ENCODE data around the gene SAG. TPM values are rescaled to one million over a fixed set of nuclear protein-coding genes. Genes with fewer than 3 reads are reported as not detected.
"Not testable (repeated sequence)": the region's sequence is repeated elsewhere in the genome, so short reads cannot be mapped to it uniquely, and the experiment has no call there.

The SAG gene
- total RNA-seq, 1 donor from 2014 or later = not detected

DNA sequence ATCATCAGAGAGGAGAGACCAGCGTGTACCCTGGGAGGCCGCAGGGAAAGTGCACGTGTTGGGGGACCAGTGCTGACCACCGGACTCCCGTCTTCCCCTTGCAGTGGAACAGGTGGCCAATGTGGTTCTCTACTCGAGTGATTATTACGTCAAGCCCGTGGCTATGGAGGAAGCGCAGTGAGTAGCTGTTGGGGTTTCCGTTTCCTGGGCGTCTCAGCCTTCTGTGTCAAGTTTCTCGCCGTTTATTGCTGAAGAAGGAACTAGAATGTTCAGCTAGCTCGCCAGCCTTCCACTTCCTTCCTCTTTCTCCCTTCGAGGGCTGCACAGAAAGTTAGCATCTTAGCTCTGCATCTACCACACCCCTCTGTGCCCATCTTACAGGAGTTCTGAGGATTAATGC is 23.9 kb downstream of the SAG start:
- peak; percentile 63 for DNase-seq (ENCODE audit: low spot score)

DNA sequence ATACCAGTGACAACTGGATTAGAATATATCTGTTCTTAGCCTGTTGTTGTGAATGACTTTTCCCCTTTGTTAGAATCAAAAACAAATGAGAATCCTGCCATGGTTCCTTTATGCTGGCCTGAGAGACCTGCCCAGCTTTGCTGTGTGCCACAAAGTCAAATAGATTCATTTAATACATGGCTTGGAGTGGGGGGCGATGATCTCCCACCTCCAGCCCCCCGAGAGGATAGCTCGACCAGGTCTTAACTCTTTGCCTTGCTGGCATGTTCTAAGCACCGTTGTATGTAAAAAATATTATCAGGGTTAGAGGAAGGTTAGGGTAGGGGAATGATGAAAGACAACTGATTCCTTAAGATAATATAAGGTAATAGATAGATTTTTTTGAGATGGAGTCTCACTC is 24.5 kb downstream of the SAG start:
- DNase-seq (ENCODE audit: low spot score) = no peak

DNA sequence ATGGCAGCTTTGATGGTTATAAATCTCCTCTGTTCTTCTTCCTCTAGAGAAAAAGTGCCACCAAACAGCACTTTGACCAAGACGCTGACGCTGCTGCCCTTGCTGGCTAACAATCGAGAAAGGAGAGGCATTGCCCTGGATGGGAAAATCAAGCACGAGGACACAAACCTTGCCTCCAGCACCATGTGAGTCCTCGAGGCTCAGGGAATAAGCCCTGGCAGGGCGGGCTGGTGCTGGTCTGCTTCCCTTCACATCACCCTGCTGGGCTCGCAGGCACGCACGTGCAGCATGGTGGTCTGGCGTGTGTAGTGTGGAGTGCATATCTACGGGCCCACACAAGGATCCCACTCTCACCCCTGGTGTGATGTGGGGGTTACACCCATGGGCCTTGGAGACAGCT is 27.3 kb downstream of the SAG start:
- DNase-seq (ENCODE audit: low spot score) = no peak

DNA sequence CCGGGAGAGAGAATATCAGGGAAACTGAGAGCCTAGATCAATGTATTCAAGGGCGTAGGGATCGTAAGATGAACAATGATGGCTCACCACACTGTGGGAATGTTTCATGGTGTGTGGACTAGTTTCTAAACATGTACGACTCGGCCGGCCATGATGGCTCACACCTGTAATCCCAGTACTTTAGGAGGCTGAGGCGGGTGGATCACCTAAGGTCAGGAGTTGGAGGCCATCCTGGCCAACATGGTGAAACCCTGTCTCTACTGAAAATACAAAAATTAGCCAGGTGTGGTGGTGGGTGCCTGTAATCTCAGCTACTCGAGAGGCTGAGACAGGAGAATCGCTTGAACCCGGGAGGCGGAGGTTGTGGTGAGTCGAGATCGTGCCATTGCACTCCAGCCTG is 28.5 kb downstream of the SAG start:
- not testable (repeated sequence) for DNase-seq (ENCODE audit: low spot score)

DNA sequence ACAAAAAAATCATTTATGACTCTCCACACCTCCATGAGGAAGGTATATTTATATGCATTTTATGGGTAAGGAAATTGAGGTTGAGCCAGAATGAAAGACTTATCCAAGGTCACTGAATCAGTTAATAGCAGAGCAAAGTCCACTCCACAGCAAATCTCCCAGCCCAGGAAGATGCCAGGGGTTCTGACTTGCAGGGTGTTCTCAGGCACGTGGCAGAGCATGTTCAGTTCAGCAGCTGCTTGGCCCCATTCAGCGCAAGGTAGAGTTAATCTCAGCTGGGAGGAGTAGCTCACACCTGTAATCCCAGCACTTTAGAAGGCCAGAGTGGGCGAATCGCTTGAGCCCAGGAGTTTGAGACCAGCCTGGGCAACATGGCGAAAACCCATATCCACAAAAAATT is 28.9 kb downstream of the SAG start:
- no peak for DNase-seq (ENCODE audit: low spot score)

DNA sequence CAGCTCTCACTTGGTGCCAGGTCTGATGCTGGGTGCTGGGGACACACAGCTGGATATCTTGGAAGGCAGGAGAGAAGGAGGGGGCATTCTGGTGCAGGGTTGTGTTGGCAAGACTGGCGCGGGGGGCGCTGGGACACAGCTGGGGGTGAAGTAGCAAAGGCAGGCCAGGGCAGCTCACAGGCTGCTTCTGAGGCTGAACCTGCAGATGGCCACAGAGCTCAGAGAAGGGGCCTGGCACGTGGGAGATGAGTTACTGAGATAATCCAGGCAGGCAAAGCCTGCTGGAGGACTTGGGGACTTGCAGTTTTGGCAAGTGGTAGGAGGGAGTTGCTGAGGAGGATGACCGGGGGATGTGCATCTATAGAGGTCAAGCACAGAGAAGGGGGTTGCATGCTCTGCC is 30.4 kb downstream of the SAG start:
- no peak for DNase-seq (ENCODE audit: low spot score)

DNA sequence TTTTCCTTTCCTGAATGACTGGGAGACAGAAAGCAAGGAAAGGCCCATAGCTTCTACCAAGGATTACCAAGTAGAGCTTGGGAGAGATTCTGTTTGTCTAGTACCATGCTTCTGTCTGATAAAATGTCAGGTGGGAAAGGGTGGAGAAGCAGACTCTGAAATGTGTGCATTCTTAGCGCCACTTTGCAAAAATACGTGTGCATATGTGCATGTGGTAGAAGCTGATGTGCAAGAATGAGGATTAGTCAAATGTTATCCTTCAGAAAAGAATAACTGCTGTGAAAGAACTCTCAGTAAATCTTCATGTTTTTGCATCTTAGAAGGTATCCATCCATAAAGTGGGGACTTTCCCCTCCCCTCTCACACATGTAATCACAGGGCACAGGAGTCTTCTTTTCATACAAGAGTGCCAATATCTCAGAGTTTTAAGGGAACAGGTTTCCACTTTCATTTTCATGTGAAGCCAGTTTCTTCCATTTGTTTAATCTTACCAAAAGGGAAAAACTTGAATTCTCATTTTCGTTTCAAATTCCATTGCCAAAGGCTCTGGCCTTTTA is 31.3 kb downstream of the SAG start:
- no peak for DNase-seq (ENCODE audit: low spot score)

DNA sequence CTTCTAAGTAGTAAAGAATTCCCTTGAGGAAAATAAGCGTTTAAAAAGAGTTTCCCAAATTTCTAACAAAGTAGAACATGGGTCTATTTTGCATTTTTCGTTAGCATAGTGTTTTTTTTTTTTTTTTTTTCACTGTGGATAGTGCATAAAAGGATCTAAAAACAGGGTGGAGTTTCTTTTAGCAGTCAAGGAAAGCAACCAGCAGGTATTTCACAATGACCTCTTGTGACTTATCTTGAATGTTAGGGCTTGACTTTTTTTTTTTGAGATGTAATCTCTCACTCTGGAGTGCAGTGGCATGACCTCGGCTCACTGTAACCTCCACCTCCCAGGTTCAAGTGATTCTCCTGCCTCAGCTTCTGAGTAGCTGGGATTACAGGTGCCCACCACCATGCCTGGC is 31.8 kb downstream of the SAG start:
- no peak for DNase-seq (ENCODE audit: low spot score)

DNA sequence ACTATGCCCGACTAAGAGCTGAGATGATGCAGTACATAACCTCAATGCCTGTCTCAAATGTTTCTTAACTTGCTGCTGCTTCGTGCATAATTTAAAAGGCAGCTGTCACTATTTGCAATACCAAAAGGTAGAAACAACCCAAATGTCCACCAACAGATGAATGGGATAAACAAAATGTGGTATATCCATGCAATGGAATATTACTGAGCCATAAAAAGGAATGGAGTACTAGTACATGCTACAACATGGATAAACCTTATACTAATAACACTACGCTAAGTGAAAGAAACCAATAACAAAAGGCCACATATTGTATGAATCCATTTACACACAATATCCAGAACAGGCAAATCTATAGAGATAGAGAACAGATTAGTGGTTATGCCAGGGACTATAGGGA is 33.7 kb downstream of the SAG start:
- no peak for DNase-seq (ENCODE audit: low spot score)

DNA sequence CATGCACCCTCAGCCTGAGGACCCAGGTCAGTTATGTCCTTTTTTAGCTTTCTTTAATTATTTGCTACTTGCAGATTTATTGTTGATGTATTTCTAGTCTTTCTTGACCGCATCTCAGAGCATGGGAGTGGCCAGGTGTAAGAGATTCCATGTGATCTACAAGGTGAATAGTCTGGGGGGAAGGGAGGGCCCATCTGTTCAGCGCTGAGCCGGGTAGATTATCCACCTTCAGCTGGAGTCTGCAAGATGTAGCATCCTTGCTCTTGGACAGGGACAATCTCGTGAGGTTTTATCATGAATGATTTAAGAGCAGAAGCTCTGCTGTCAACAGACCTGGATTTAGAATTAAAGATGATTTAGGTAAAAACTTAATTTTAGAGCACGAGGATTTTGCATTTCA is 34.7 kb downstream of the SAG start:
- no peak for DNase-seq (ENCODE audit: low spot score)

DNA sequence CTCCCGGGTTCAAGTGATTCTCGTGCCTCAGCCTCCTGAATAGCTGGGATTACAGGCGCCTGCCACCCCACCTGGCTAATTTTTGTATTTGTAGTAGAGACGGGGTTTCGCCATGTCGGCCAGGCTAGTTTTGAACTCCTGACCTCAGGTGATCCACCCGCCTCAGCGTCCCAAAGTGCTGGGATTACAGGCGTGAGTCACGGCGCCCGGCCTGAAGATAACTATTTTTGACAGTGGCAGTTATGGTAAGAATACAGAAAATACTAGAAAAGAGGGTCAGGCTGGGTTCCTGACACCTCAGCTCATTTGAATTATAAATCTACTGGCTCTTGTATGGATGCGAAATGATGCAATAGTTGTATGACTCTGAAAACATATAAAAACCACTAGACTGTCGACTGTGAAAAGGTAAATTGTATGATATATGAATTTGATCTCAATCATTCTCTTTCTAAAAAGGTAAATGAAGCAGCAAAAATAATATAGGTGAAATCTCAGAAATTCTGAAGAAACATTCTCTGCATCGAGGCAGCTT is 35.6 kb downstream of the SAG start:
- no peak for DNase-seq (ENCODE audit: low spot score)

DNA sequence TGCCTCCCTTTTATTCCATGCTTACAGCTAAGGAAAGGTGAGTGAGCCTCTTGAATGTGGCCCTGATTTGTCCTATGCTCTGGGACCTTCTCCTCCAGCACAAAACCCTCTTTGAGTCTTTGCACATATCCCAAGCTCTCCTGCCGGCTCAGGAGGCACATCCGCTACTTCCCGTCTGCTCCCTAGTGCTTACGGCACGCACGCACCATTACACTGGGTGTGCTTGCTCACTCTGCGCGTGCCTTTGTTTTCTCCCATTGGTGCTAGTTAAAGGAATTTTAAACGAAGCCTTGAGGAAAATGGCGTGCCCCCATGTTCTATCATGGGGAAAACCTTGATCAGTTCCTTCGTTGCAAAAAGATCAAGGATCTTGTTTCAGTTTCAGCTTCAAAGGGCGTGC is 38.8 kb downstream of the SAG start:
- no peak for DNase-seq (ENCODE audit: low spot score)

DNA sequence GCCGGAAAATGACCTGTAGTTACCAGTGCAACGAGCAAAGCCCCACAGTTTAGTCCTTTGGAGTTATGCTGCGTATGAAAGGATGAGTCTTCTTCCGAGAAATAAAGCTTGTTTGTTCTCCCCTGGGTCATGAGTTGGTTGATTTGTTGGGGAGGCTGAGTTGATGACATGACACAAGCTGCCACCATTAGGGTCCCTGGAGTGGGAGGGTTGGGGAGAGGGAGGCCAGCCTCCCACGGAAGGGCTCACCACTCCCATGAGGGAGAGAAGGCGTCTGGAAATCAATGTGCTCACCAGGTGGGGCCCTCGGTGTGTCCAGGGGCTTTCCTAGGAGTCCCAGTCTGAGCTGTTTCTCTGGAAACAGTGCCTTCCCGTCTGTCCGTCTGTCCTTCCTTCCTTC is 39.3 kb downstream of the SAG start:
- DNase-seq (ENCODE audit: low spot score) = no peak

DNA sequence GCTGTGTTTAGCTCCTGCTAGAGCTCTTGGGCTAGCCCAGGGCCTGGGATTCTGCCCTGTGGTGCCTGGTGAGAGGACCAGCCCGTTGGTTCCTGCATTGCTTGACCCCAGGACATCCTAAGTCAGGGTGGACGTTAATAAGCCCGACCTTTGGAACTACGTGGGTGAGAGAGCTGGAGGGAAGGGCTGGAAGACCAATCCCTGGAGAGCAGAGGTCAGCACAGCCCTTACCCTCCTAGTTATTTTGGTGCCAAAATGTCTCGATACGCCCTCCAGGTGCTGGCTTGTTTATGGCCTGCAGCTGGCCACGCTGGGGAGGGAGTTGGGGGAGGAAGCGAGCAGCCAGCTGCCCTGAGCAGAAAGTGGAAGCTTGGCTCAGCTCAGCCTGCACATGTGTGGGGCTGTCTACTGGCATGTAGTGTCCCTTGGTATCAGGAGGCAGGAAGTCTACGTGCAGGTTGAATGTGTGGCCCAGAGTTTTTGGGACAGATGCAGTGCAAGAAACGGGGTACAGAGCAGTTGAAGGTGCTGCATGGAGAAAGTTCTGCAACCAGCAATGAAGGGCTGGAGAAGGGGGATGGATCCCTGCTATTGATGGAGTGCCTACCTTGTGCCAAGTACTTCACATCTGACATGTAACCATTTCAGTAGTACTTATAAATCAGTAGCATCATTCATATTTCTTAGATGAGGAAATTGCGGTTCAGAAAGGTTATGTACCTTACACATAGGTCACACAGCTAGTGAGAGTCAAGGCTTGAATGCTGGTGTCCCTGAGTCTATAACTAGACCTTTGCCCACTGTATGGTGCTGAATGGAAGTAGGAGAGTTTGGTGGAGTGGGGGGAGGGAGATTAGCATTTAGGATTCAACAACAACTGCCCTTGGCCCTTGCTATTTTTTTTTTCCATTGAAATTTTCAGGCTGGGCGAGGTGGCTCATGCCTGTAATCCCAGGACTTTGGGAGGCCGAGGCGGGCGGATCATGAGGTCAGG is 41.7 kb downstream of the SAG start:
- no peak for DNase-seq (ENCODE audit: low spot score)

DNA sequence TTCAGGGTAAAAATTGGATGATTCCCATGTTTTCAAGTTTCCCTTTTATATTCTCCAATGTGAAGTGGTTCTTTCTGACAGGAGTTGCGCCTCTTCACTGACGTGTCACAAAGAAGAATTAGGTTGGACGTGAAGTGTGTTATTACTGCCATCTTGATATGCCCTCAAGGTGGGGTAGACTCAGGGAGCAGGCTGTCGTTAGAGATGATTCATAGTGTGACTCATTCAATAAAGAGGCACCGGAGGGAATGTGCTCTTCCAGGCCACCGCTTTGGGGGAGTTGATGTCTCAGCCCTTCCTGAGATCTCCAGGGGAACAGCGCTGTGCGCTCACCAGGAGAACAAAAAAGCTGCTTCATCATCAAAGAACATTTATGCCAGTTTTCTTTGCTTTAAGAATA is 43.1 kb downstream of the SAG start:
- no peak for DNase-seq (ENCODE audit: low spot score)

DNA sequence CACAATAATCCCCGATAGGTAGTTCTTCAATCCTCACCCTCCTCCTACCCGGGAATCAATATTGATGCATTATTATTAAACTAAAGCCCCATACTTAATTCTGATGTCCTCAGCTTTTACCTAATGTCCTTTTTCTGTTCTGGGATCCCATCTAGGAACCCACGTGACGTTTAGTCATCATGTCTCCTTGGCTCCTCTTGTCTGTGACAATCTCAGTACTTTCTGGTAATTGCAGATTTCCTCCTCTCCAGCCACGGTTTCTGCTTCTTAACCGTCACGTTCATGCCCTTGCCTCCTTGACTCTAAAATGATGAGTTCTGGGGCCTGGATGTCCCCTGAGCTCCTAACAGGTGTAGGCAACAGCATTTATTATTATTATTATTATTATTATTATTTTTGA is 43.8 kb downstream of the SAG start:
- DNase-seq (ENCODE audit: low spot score) = no peak

DNA sequence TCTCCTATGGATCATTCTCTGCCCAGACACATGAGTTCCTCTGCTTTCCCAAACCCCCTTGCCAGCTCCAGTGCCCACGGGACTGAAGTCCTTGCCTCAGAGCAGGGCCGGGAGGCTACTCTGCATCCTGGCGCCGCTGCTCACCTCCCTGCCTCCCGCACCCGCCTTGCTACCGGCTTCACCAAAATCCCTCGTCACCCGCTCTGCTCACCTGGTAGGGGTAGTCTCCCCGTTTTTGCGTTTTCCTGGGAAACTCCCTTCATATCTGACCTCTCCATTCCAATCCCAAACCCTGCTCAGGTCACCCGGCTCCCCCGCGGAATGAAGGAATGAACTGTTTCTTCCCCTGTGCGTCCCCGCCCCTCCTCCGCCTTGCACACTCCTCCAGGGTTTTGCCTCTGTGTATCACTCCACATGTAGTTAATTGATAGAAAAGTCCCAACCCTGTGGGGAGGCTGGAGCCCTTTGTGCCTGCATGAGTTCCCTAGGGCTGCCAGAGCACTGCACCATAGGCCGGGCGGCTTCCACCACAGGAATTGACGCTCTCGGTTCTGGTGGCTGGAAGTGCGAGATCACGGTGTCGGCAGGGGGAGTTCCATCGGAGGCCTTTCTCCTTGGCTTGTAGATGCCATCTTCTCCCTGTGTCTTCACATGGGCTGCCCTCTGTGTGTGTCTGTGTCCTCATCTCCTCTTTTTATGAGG is 44.7 kb downstream of the SAG start:
- no peak for DNase-seq (ENCODE audit: low spot score)

DNA sequence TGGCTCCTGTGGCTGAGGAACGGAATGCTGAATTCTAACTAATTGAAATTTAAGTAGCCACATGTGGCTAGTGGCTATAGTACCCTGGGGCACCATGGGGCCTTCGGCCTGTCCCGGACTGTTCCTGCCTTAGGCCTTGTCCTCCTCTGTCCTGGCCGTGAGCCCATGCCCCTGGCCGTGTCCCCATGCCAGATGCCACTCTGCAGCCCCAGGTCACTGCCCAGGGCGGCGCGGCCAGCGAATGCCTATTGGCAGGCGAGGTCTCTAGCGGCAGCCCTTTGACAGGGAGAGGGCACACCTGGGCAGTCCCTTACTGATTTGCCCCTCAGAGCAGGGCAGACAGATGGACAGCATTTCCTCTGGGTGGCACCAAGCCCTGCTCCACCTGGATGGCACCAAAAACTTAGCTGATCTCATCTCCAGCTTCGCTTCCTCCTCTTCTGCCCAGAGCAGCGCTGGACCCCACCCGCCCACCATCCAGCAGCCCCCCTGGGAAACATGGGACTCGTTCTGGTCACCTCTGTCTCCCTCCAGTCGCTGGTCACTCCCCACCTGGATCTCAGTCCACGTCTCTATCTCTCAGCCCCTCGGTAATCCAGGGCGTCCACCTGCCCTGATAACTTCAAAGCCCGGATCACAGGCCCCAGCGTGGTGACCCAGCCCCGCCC is 45.6 kb downstream of the SAG start:
- DNase-seq (ENCODE audit: low spot score) = no peak

DNA sequence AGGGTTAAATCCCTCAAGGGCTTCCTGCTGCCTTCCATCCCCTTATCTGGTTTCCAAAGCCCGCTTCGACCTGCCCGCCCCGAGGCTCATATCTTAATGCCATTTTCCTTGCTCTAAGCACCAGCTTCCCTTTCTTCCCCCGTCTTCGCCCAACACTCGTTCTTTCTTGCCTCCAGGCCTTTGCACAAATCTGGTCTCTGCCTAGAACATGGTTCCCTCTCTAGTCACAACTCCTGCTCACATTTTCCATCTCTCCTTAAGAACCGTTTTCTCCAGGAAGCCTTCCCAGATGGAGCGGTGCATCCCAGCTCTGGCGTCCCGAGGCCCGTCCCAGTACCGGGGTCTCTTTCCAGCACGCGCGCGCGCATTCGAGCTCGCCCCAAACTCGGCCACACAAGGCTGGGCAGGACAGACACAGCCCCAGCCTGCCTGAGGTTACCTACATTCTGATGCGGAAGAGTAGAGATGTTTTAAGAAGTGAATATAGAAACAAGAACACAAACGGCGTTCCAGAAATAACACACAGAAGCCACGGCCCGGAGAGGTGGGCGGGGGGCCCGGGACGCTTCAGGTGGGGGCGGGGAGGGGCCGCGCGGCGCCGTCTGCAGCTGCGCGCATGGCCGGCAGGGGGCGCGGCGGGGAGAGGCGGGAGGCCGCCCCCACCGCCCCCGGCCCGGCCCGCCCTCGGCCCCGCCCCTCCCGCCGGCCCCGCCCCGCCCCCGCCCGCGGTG is 46.3 kb downstream of the SAG start, which contains the start of gene DGKD:
DGKD (plus strand) TSS at position 726 of the 731 bp plus-strand sequence. CDS start 25 bp downstream, outside the sequence.
- DNase-seq (ENCODE audit: low spot score) = peak; percentile 64

DNA sequence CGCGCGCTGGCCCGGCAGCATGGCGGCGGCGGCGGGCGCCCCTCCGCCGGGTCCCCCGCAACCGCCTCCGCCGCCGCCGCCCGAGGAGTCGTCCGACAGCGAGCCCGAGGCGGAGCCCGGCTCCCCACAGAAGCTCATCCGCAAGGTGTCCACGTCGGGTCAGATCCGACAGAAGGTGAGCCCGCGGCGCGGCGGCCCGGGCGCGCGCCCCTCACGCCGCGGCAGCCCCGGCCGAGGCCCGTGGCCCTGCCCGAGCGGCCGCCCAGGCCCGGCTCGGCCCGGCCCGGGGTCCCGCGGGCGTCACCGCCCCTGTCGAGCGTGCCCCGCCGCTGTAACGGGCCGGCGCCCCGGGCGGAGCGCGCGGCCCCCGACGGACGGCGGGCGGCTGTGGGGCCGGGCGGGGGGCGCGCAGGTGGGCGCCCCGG is 46.9 kb downstream of the SAG start:
- DNase-seq (ENCODE audit: low spot score) = no peak

DNA sequence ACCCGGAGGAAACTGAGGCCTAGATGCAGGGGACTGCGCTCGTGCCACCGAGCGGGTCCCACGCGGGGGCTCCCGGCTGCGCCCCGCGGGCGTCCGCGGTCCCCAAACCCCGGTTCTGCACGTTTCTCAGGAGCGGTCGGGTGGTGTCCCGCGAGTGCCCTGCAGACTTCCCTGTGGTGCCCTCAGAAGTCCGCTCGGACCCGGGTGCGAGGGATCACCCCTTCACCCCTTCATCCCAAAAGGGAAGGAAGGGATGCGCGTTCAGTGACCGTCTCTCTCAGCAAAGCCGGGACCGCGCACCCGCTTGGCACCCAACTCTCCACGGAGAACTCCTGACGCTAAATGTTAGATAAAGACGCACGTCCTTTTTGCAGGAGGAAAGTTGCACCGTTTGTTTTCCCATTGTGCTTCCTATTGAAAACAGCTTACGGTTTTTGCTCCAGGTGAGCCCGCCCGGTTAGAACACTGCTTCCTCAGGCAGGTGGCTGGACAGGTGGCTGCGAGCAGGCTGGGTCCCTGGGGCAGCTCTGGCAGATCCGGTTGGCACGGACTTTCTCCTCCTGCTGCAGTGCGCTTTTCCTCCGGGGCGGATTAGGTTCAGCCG is 47.5 kb downstream of the SAG start:
- DNase-seq (ENCODE audit: low spot score) = no peak
